ENCODE results near the gene ZNF511. TPM values are rescaled to one million over a fixed set of nuclear protein-coding genes. Genes with fewer than 3 reads are reported as not detected.

Gene ZNF511
- total and polyA plus RNA-seq, 2 donors (not counting 1 experiment from before 2014, with no cell fraction given), result 30.7 to 45.1 TPM

DNA sequence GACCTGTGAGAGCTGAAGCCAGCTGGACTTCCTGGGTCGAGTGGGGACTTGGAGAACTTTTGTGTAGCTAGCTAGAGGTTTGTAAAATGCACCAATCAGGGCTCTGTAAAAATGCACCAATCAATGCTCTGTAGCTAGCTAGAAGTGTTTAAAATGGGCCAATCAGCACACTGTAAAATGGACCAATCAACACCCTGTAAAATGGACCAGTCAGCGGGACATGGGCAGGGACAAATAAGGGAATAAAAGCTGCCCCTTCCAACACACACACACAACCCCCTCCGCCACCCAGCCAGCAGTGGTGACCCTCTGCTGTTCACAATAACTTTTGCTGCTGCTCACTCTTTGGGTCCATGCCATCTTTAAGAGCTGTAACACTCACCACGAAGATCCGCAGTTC, 7.1 kb downstream of the ZNF511 start:
- POLR2A ChIA-PET, result interaction anchor here (0.6 kb wide), 1 partner anchor 11 kb away, joined by 3 read pairs; no protein-coding TSS in a partner anchor
- H3K27ac Mint-ChIP-seq, result no peak overlapping the region
- no peak overlapping the region for H2AFZ ChIP-seq (ENCODE audit: insufficient read depth, low read depth, low read length, poor library complexity, severe bottlenecking)
- H3K4me1 ChIP-seq (ENCODE audit: control insufficient read depth in 2 of 2, insufficient read depth in 2 of 2, low read length in 2 of 2), result peaks cover 9 to 15% of the 10 kb centered on the region in 2 donors
- no peak overlapping the region for H3K4me3 ChIP-seq (ENCODE audit: control extremely low read depth in 1 of 5, extremely low read depth in 1 of 5, insufficient read depth in 1 of 5, low read depth in 2 of 5, low read length in 4 of 5)
- H3K27me3 ChIP-seq (replicated peaks in 1 of 4; ENCODE audit: control extremely low read depth in 1 of 4, control insufficient read depth in 3 of 4, insufficient read depth in 4 of 4, low read length in 3 of 4), result peaks cover 0 to 14% (median 5%) of the 10 kb centered on the region in 4 experiments
- intact Hi-C loops (cut with micrococcal nuclease), result no loop called here
- no peak for ATAC-seq (ENCODE audit: low read depth)
- TF ChIP-seq EZH2 (IDR thresholded peaks at IDR 0.05; ENCODE audit: borderline replicate concordance, insufficient read depth, low read depth, low read length, poor library complexity, severe bottlenecking), result no peak
- TF ChIP-seq, protein P1, sequence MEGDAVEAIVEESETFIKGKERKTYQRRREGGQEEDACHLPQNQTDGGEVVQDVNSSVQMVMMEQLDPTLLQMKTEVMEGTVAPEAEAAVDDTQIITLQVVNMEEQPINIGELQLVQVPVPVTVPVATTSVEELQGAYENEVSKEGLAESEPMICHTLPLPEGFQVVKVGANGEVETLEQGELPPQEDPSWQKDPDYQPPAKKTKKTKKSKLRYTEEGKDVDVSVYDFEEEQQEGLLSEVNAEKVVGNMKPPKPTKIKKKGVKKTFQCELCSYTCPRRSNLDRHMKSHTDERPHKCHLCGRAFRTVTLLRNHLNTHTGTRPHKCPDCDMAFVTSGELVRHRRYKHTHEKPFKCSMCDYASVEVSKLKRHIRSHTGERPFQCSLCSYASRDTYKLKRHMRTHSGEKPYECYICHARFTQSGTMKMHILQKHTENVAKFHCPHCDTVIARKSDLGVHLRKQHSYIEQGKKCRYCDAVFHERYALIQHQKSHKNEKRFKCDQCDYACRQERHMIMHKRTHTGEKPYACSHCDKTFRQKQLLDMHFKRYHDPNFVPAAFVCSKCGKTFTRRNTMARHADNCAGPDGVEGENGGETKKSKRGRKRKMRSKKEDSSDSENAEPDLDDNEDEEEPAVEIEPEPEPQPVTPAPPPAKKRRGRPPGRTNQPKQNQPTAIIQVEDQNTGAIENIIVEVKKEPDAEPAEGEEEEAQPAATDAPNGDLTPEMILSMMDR (IDR thresholded peaks at IDR 0.05), result no peak
- WGBS (ENCODE audit: insufficient coverage), result 81% methylated on average over 5 of the region's 5 CpGs
- no peak overlapping the region for H3K4me3 Mint-ChIP-seq
- H3K27me3 Mint-ChIP-seq, result peaks cover 16% of the 10 kb centered on the region
- H3K9me3 Mint-ChIP-seq (ENCODE audit: insufficient read depth), result peaks cover 5% of the 10 kb centered on the region
- H3K79me2 ChIP-seq (ENCODE audit: control insufficient read depth, insufficient read depth, low read length), result no peaks in the 10 kb centered on the region
- peaks cover 0 to 14% (median 0%) of the 10 kb centered on the region in 3 donors for H3K9me3 ChIP-seq (ENCODE audit: control extremely low read depth in 1 of 3, control insufficient read depth in 2 of 3, insufficient read depth in 1 of 3, low read length in 2 of 3)
- CTCF ChIA-PET, result interaction anchor here (0.8 to 4.2 kb wide), 6 partner anchors 8 to 182 kb away, joined by 3 to 21 read pairs (median 8); no protein-coding TSS in a partner anchor
- H3K9ac ChIP-seq (ENCODE audit: low read length), result no peak overlapping the region
- peaks cover 18% of the 10 kb centered on the region for H3K4me1 Mint-ChIP-seq
- H3K27ac ChIP-seq (ENCODE audit: low read length in 2 of 2), result no peak overlapping the region
- peaks cover 0 to 17% of the 10 kb centered on the region in 2 experiments for H3K36me3 ChIP-seq (replicated peaks in 1 of 2; ENCODE audit: control extremely low read depth in 1 of 2, control insufficient read depth in 1 of 2, extremely low read depth in 1 of 2, insufficient read depth in 2 of 2, low read length in 1 of 2)
- H4K20me1 ChIP-seq (ENCODE audit: control insufficient read depth, insufficient read depth, low read length, poor library complexity, severe bottlenecking), result no peaks in the 10 kb centered on the region
- H3K4me2 ChIP-seq (replicated peaks; ENCODE audit: low read depth, low read length, poor library complexity, severe bottlenecking), result no peak overlapping the region
- DNase-seq, result no peak

DNA sequence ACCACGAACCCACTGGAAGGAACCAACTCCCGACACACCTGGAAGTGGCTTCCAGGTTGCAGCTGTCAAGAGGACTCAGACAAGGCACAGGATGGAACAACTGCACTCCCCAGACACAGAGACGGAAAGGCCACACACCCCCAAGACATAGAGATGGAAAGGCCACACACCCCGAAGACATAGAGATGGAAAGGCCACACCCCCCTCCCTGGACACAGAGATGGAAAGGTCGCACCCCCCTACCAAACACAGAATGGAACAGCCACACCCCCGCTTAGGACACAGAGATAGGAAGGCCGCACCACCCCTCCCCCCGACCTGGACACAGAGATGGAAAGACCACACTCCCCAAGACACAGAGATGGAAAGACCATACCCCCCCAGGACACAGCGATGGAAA, 7.6 kb downstream of the ZNF511 start:
- WGBS (ENCODE audit: insufficient coverage), result 72% methylated on average over 3 of the region's 9 CpGs
- Histone ChIP-seq H3K9me3 (ENCODE audit: control extremely low read depth in 1 of 3, control insufficient read depth in 2 of 3, insufficient read depth in 1 of 3, low read length in 2 of 3) (peaks cover 0 to 17% (median 0%) of the 10 kb centered on the region in 3 donors), H3K79me2 (ENCODE audit: control insufficient read depth, insufficient read depth, low read length) (no peaks in the 10 kb centered on the region), H3K27me3 (replicated peaks in 1 of 4; ENCODE audit: control extremely low read depth in 1 of 4, control insufficient read depth in 3 of 4, insufficient read depth in 4 of 4, low read length in 3 of 4) (peaks cover 0 to 14% (median 5%) of the 10 kb centered on the region in 4 experiments), H2AFZ (ENCODE audit: insufficient read depth, low read depth, low read length, poor library complexity, severe bottlenecking) (no peak overlapping the region), H3K9ac (ENCODE audit: low read length) (no peak overlapping the region), H3K27ac (ENCODE audit: low read length in 2 of 2) (no peak overlapping the region), H3K4me1 (ENCODE audit: control insufficient read depth in 2 of 2, insufficient read depth in 2 of 2, low read length in 2 of 2) (peaks cover 9 to 15% of the 10 kb centered on the region in 2 donors), H4K20me1 (ENCODE audit: control insufficient read depth, insufficient read depth, low read length, poor library complexity, severe bottlenecking) (no peaks in the 10 kb centered on the region), H3K4me2 (replicated peaks; ENCODE audit: low read depth, low read length, poor library complexity, severe bottlenecking) (no peak overlapping the region), H3K4me3 (ENCODE audit: control extremely low read depth in 1 of 5, extremely low read depth in 1 of 5, insufficient read depth in 1 of 5, low read depth in 2 of 5, low read length in 4 of 5) (no peak overlapping the region), H3K36me3 (replicated peaks in 1 of 2; ENCODE audit: control extremely low read depth in 1 of 2, control insufficient read depth in 1 of 2, extremely low read depth in 1 of 2, insufficient read depth in 2 of 2, low read length in 1 of 2) (peaks cover 0 to 14% of the 10 kb centered on the region in 2 experiments)
- no peak for TF ChIP-seq EZH2 (IDR thresholded peaks at IDR 0.05; ENCODE audit: borderline replicate concordance, insufficient read depth, low read depth, low read length, poor library complexity, severe bottlenecking)
- TF ChIP-seq, protein P1 (IDR thresholded peaks at IDR 0.05), result no peak
- DNase-seq (no peak), ATAC-seq (ENCODE audit: low read depth) (no peak)
- H3K27me3 Mint-ChIP-seq, result peaks cover 16% of the 10 kb centered on the region
- CTCF ChIA-PET, result interaction anchor here (0.8 to 4.2 kb wide), 6 partner anchors 8 to 181 kb away, joined by 3 to 21 read pairs (median 8); no protein-coding TSS in a partner anchor
- intact Hi-C loops (cut with micrococcal nuclease), result no loop called here
- no peak overlapping the region for H3K4me3 Mint-ChIP-seq
- peaks cover 18% of the 10 kb centered on the region for H3K4me1 Mint-ChIP-seq
- H3K27ac Mint-ChIP-seq, result no peak overlapping the region
- POLR2A ChIA-PET, result interaction anchor here (0.6 kb wide), 1 partner anchor 10 kb away, joined by 3 read pairs; no protein-coding TSS in a partner anchor
- H3K9me3 Mint-ChIP-seq (ENCODE audit: insufficient read depth), result peaks cover 5% of the 10 kb centered on the region
